ENCODE data around the gene MYO1A.

MYO1A gene

DNA sequence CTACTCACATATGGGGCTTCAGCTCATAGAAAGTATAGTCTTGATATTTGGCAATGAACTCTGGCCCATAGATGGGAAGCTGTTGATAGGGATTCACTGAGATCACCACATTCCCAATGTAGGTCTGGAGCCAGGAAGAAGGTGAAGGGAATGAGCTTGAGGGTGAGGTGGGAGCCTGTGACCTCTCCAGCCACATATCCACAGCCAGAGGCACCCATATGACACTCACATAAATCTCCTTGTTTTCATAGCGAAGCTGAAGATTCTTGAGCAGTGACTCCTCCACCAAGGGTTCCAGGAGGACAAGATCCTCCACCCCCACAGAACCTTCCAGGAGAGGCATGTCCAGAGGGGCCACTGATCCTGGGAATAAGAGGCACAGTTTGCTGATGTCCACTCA, 1.9 kb downstream of the MYO1A start:
- no peaks in the 10 kb centered on the region for H3K9me3 ChIP-seq (replicated peaks; ENCODE audit: insufficient read depth, low read length)
- TF ChIP-seq, protein P1, sequence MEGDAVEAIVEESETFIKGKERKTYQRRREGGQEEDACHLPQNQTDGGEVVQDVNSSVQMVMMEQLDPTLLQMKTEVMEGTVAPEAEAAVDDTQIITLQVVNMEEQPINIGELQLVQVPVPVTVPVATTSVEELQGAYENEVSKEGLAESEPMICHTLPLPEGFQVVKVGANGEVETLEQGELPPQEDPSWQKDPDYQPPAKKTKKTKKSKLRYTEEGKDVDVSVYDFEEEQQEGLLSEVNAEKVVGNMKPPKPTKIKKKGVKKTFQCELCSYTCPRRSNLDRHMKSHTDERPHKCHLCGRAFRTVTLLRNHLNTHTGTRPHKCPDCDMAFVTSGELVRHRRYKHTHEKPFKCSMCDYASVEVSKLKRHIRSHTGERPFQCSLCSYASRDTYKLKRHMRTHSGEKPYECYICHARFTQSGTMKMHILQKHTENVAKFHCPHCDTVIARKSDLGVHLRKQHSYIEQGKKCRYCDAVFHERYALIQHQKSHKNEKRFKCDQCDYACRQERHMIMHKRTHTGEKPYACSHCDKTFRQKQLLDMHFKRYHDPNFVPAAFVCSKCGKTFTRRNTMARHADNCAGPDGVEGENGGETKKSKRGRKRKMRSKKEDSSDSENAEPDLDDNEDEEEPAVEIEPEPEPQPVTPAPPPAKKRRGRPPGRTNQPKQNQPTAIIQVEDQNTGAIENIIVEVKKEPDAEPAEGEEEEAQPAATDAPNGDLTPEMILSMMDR (IDR thresholded peaks at IDR 0.05; ENCODE audit: low read length) = no peak
- no peak for TF ChIP-seq EZH2 (optimal IDR thresholded peaks at IDR 0.05; ENCODE audit: low read depth, low read length)
- H3K4me3 ChIP-seq (ENCODE audit: low read length) = no peak overlapping the region
- H3K9ac ChIP-seq (ENCODE audit: low read length) = no peak overlapping the region
- H2AFZ ChIP-seq (ENCODE audit: low read length) = no peak overlapping the region
- H3K9me2 ChIP-seq (replicated peaks; ENCODE audit: insufficient read depth, low read length) = no peaks in the 10 kb centered on the region
- DNase-seq = no peak
- no peaks in the 10 kb centered on the region for H3K36me3 ChIP-seq (replicated peaks; ENCODE audit: insufficient read depth, low read length)
- no peaks in the 10 kb centered on the region for H3K79me2 ChIP-seq (ENCODE audit: low read length)
- no peak overlapping the region for H3K27ac ChIP-seq (ENCODE audit: low read length)
- no peaks in the 10 kb centered on the region for H3F3A ChIP-seq (ENCODE audit: insufficient read depth, low read length)
- H4K20me1 ChIP-seq (ENCODE audit: insufficient read depth, low read length) = no peaks in the 10 kb centered on the region
- no peaks in the 10 kb centered on the region for H3K4me1 ChIP-seq (ENCODE audit: low read length)
- no peaks in the 10 kb centered on the region for H3K27me3 ChIP-seq (replicated peaks; ENCODE audit: insufficient read depth, low read length)
- no peak overlapping the region for H3K4me2 ChIP-seq (ENCODE audit: low read depth, low read length)

- no peaks in the 10 kb centered on the region for H3K9me2 ChIP-seq (replicated peaks; ENCODE audit: insufficient read depth, low read length)
- no peak overlapping the region for H2AFZ ChIP-seq (ENCODE audit: low read length)
- H3K4me2 ChIP-seq (ENCODE audit: low read depth, low read length) = no peak overlapping the region
- DNase-seq = no peak
- no peaks in the 10 kb centered on the region for H3K4me1 ChIP-seq (ENCODE audit: low read length)
- no peaks in the 10 kb centered on the region for H3K36me3 ChIP-seq (replicated peaks; ENCODE audit: insufficient read depth, low read length)
- H4K20me1 ChIP-seq (ENCODE audit: insufficient read depth, low read length) = no peaks in the 10 kb centered on the region
- no peak overlapping the region for H3K27ac ChIP-seq (ENCODE audit: low read length)
- H3K79me2 ChIP-seq (ENCODE audit: low read length) = no peaks in the 10 kb centered on the region
- H3K27me3 ChIP-seq (replicated peaks; ENCODE audit: insufficient read depth, low read length) = no peaks in the 10 kb centered on the region
- no peak overlapping the region for H3K4me3 ChIP-seq (ENCODE audit: low read length)
- TF ChIP-seq, protein P1 (IDR thresholded peaks at IDR 0.05; ENCODE audit: low read length) = no peak
- TF ChIP-seq EZH2phosphoT487 (IDR thresholded peaks at IDR 0.05; ENCODE audit: low read length) = no peak
- TF ChIP-seq EZH2 (optimal IDR thresholded peaks at IDR 0.05; ENCODE audit: low read depth, low read length) = no peak
- no peaks in the 10 kb centered on the region for H3K9me3 ChIP-seq (replicated peaks; ENCODE audit: insufficient read depth, low read length)
- H3F3A ChIP-seq (ENCODE audit: insufficient read depth, low read length) = no peaks in the 10 kb centered on the region
- H3K9ac ChIP-seq (ENCODE audit: low read length) = no peak overlapping the region
These were observed 2.7 kb downstream of the MYO1A start for GRCh38 chr12:57046947-57047890.

DNA sequence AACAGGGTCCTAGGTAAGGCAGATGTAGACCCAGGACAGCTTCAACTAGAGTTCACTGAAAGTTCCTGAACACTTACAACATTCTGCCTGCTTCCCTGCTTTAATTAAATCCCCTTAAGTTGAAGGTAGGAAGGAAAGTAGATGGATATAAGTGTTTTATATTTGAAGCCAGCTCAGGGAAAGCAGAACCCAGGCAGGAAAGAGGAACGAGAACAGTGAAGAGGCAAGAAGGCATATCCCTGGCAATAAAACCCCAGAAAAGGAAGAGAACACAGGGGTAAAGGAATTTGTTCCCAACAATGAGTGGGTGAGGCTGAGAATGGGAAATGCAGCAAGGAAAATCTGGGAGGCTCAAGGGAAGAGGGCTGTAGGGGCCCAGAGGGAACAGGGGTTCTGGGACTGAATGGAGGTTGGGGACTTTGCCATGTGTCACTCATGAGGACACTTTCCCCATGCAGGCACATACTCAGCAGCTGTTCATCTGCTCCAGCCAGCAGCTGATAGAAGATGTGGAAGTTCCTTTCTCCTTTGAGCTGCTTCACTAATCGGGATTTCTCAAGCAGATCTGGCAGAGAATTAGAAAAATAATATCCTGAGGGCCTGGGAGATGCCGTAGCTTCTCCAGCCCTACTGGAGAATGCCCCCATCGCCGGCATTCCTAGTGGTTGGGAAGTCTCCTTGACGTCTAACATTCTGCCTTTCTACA, 3.7 kb downstream of the MYO1A start:
- no peaks in the 10 kb centered on the region for H4K20me1 ChIP-seq (ENCODE audit: insufficient read depth, low read length)
- H3K9me3 ChIP-seq (replicated peaks; ENCODE audit: insufficient read depth, low read length) = no peaks in the 10 kb centered on the region
- no peaks in the 10 kb centered on the region for H3K27me3 ChIP-seq (replicated peaks; ENCODE audit: insufficient read depth, low read length)
- DNase-seq = no peak
- no peak overlapping the region for H3K27ac ChIP-seq (ENCODE audit: low read length)
- H3K9ac ChIP-seq (ENCODE audit: low read length) = no peak overlapping the region
- H3K79me2 ChIP-seq (ENCODE audit: low read length) = no peaks in the 10 kb centered on the region
- no peak overlapping the region for H2AFZ ChIP-seq (ENCODE audit: low read length)
- no peak for TF ChIP-seq EZH2phosphoT487 (IDR thresholded peaks at IDR 0.05; ENCODE audit: low read length)
- TF ChIP-seq, protein P1 (IDR thresholded peaks at IDR 0.05; ENCODE audit: low read length) = no peak
- TF ChIP-seq EZH2 (optimal IDR thresholded peaks at IDR 0.05; ENCODE audit: low read depth, low read length) = no peak
- H3K36me3 ChIP-seq (replicated peaks; ENCODE audit: insufficient read depth, low read length) = no peaks in the 10 kb centered on the region
- no peaks in the 10 kb centered on the region for H3K4me1 ChIP-seq (ENCODE audit: low read length)
- H3K4me2 ChIP-seq (ENCODE audit: low read depth, low read length) = no peak overlapping the region
- no peaks in the 10 kb centered on the region for H3F3A ChIP-seq (ENCODE audit: insufficient read depth, low read length)
- no peak overlapping the region for H3K4me3 ChIP-seq (ENCODE audit: low read length)
- H3K9me2 ChIP-seq (replicated peaks; ENCODE audit: insufficient read depth, low read length) = no peaks in the 10 kb centered on the region

All from MM.1S (cell line).